Mucosa of descending colon (tissue), 3 donors: ENCODE data around the gene ANKH. TPM values are rescaled to one million over a fixed set of nuclear protein-coding genes. Genes with fewer than 3 reads are reported as not detected.

Source experiments
- ATAC-seq: fragments of 200-7000 bp; cut with Tn5 transposase; one replicate; pipeline ENCODE4 v1.9.1; 2020; ENCODE audit warnings: mild to moderate bottlenecking, moderate library complexity
- DNase-seq, 3 donors: peaks; one replicate each; pipeline ENCODE4 v3.0.0-alpha.2; 2020
- H3K36me3 ChIP-seq: fragments of 200-600 bp; one replicate; pipeline ENCODE4 v1.8.0; 2021; ENCODE audit warnings: low read depth, mild to moderate bottlenecking
- H3K4me1 ChIP-seq: fragments of 200-600 bp; one replicate; pipeline ENCODE4 v1.8.0; 2021; ENCODE audit warnings: low read depth, mild to moderate bottlenecking
- H3K4me3 ChIP-seq: fragments of 200-600 bp; one replicate; pipeline ENCODE4 v1.8.0; 2021; ENCODE audit warnings: mild to moderate bottlenecking
- H3K9me3 ChIP-seq: fragments of 200-600 bp; one replicate; pipeline ENCODE4 v1.8.0; 2021; ENCODE audit warnings: mild to moderate bottlenecking
- intact Hi-C, 2 donors: fragments of 100-400 bp; cut with DNase I in 1 of 2; cut with micrococcal nuclease in 1 of 2; formaldehyde crosslinking; loops; one replicate each; pipeline versions ENCODE4 v1.11.0 to v1.11.1; 2022; cut with DNase I, micrococcal nuclease
- total RNA-seq, 3 donors: library from RNA; stranded (reverse); fragmentation: NEBNext Ultra II Directional in 2 of 3; extraction: Animal tissue kit (Norgen Biotek cat#: 25700) in 2 of 3; gene quantifications; one replicate each; pipeline versions ENCODE4 v1.2.1 to v1.2.4, GENCODE V29; 2021 to 2023
- TF ChIP-seq, protein P1 (sequence below): fragments of 200-600 bp; IDR thresholded peaks from one replicate; pipeline ENCODE4 v1.8.0; 2022; ENCODE audit warnings: antibody characterized with exemption, mild to moderate bottlenecking
- donor health status: DM: no; HTN: no; CAD: no; lungs with moderate emphysema.
- donor health status: DM: no; HTN: no; CAD: no.
- donor health status: DM: no; HTN: yes; CAD: no.

ANKH gene
- total RNA-seq, 3 donors from 2014 or later: 85.4 to 177 (median 105) TPM

DNA sequence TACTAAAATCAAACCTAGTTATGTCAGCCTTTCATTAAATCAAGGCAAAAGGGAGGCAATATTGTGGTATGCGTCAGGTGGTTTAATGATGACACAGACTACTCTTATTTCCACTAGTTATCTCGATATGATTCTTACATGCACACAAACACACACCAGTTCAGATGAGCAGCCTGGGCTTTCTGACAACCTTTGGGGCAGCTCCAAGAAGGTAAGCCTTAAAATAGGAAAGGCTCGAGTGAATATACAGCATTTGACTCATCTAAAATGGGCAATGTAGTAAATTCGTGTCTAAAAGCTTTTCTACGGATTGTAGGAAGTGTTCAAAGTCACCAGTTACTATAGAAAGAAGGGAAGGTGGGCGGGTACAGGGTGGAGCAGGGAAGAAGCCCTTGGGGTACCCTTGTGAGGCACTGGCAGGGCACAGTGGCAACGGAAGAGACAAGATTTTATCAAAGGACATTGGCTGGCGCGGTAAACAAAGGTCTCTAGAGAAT is 1.9 kb downstream of the ANKH start:
- Histone ChIP-seq H3K4me1 (peaks cover 20% of the 10 kb centered on the region), H3K9me3 (no peaks in the 10 kb centered on the region), H3K36me3 (no peaks in the 10 kb centered on the region), H3K4me3 (no peak overlapping the region)
- TF ChIP-seq, protein P1, sequence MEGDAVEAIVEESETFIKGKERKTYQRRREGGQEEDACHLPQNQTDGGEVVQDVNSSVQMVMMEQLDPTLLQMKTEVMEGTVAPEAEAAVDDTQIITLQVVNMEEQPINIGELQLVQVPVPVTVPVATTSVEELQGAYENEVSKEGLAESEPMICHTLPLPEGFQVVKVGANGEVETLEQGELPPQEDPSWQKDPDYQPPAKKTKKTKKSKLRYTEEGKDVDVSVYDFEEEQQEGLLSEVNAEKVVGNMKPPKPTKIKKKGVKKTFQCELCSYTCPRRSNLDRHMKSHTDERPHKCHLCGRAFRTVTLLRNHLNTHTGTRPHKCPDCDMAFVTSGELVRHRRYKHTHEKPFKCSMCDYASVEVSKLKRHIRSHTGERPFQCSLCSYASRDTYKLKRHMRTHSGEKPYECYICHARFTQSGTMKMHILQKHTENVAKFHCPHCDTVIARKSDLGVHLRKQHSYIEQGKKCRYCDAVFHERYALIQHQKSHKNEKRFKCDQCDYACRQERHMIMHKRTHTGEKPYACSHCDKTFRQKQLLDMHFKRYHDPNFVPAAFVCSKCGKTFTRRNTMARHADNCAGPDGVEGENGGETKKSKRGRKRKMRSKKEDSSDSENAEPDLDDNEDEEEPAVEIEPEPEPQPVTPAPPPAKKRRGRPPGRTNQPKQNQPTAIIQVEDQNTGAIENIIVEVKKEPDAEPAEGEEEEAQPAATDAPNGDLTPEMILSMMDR: no peak
- ATAC-seq (no peak), DNase-seq (peak in 1 of 3 donors; percentile 28)
- intact Hi-C loops: loop anchor here in 1 of 2 donors (10.0 kb wide), 1 partner anchor 135 kb away; no protein-coding TSS in a partner anchor

DNA sequence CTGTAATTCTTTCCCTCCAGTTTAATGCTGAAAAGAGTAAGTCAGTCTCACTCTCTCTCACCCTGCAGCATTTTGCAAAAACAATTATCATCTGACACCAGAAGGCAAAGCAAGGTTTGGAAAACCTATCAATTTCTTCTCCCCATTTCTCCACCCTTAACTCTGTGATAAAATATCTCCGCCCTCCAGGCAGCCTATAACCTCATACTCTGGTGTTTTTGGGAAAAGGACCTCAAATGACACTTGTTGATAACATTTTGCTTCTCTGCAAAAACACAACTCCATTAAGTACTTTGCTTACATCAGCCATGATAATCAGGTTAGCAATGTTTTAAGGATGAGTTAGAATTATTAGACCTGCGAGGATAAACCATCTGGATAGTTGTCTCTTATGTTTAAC is 2.3 kb downstream of the ANKH start:
- H3K4me3 ChIP-seq: no peak overlapping the region
- no peak for ATAC-seq
- H3K9me3 ChIP-seq: no peaks in the 10 kb centered on the region
- intact Hi-C loops: loop anchor here in 1 of 2 donors (10.0 kb wide), 1 partner anchor 136 kb away; no protein-coding TSS in a partner anchor
- DNase-seq: no peak
- TF ChIP-seq, protein P1: no peak
- H3K36me3 ChIP-seq: no peaks in the 10 kb centered on the region
- H3K4me1 ChIP-seq: peaks cover 25% of the 10 kb centered on the region

DNA sequence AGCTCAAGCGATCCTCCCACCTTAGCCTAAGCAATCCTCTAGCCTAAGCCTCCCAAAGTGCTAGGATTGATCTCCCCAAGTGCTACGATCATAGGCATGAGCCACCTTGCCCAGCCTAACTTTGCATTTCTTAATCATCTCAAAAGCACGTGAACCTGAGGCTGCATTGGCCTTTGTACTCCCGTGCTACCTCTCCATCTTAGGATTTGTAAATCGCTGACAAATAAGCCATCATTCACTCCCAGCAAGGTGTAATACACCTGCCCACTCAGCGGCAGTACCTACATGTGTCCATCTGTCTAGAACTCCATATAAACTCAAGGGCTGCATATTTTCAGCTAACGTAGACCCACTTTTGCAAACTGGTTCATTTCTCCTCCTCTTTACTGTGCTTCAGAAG is 2.8 kb downstream of the ANKH start:
- peak; percentile 50 for ATAC-seq
- TF ChIP-seq, protein P1: no peak
- Histone ChIP-seq H3K36me3 (no peaks in the 10 kb centered on the region), H3K4me1 (peaks cover 25% of the 10 kb centered on the region), H3K4me3 (no peak overlapping the region), H3K9me3 (no peaks in the 10 kb centered on the region)
- DNase-seq: peak in 1 of 3 donors; percentile 54
- intact Hi-C loops: loop anchor here in 1 of 2 donors (10.0 kb wide), 1 partner anchor 136 kb away; no protein-coding TSS in a partner anchor

DNA sequence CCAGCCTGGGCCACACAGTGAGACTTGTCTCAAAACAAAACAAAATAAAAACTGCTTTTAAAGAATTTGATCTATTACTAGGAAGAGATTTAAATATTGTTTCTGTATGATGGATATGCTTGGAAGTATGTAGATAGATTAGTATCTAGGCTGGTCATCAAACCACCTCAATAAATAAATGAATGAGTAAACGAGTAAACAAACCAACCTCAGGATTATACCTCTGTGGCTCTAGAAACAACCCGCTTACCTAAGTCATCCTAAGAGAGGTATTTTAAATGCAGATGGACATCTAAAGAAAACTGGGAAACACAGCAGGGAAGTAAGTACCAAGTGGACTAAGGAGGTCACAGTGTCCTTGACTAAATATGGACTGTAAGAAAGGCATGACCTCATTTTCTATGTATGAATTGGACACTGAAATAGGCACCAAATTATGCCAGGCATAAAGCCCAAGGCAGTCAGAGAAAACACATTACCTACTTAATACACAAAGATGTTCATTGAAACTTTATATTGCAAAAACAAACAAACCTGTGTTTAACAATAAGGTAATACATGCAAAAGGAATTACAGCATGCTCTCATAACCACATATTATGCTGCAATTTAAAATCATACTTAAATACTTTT is 7.3 kb downstream of the ANKH start:
- no peak for DNase-seq
- TF ChIP-seq, protein P1: no peak
- H3K4me1 ChIP-seq: peaks cover 26% of the 10 kb centered on the region

DNA sequence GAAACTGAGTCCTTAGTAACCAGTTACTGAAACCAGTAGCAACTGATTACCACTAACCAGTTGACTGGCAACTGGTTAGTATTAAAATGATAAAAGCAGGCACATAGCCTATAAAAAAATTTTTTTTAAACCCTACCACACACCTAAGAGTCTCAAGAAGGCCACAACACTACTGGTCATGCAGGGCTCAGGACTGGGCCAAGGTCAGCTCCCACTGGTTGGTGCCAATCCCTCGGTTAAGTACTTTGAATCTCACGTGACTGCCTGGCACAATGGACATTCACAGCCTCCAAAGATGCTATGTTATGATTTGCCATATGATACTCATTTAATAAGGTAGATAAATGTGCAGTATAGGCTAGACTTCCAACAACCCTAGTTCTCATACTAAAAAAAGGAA is 8.5 kb downstream of the ANKH start:
- ATAC-seq (no peak), DNase-seq (no peak)
- H3K9me3 ChIP-seq: no peaks in the 10 kb centered on the region

More for the DNA sequence above, 7.3 kb downstream of the ANKH start:
- intact Hi-C loops: loop anchor here in 1 of 2 donors (10.0 kb wide), 1 partner anchor 141 kb away; no protein-coding TSS in a partner anchor
- Histone ChIP-seq H3K36me3 (no peaks in the 10 kb centered on the region), H3K9me3 (no peaks in the 10 kb centered on the region), H3K4me3 (no peak overlapping the region)
- no peak for ATAC-seq

More for the DNA sequence above, 8.5 kb downstream of the ANKH start:
- intact Hi-C loops: loop anchor here in 1 of 2 donors (10.0 kb wide), 1 partner anchor 142 kb away; no protein-coding TSS in a partner anchor
- Histone ChIP-seq H3K4me3 (no peak overlapping the region), H3K36me3 (no peaks in the 10 kb centered on the region), H3K4me1 (peaks cover 19% of the 10 kb centered on the region)
- TF ChIP-seq, protein P1: no peak
